GM10266 (cell line): Measurements from ENCODE around the gene GOLGA8B.

Experiments used
- DNase-seq: peaks from one replicate; pipeline ENCODE4 v3.0.0; 2012; ENCODE audit errors: extremely low spot score
- TF ChIP-seq, protein P1 (sequence below): IDR thresholded peaks from 2 replicates; pipeline ENCODE4 v1.5.1; 2012; ENCODE audit warnings: mild to moderate bottlenecking, low read depth; ENCODE audit not compliant: control insufficient read depth, insufficient read depth; ENCODE audit errors: missing control alignments

GOLGA8B gene

DNA sequence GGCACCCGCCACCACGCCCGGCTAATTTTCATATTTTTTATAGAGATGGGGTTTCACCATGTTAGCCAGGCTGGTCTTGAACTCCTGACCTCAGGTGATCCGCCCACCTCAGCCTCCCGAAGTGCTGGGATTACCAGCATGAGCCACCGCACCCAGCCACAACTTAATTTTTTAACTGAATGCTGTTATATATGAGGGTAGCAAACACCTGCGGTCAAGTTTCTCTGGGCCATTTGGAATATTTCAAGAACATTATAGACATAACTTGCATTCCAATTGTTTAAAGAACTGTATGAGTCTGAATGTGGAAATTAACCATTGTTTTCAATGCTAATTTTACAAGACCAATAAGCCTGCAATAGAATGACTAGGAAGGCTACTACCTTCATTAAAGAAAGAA, 35.7 kb upstream of the GOLGA8B start:
- DNase-seq: no peak
- TF ChIP-seq, protein P1, sequence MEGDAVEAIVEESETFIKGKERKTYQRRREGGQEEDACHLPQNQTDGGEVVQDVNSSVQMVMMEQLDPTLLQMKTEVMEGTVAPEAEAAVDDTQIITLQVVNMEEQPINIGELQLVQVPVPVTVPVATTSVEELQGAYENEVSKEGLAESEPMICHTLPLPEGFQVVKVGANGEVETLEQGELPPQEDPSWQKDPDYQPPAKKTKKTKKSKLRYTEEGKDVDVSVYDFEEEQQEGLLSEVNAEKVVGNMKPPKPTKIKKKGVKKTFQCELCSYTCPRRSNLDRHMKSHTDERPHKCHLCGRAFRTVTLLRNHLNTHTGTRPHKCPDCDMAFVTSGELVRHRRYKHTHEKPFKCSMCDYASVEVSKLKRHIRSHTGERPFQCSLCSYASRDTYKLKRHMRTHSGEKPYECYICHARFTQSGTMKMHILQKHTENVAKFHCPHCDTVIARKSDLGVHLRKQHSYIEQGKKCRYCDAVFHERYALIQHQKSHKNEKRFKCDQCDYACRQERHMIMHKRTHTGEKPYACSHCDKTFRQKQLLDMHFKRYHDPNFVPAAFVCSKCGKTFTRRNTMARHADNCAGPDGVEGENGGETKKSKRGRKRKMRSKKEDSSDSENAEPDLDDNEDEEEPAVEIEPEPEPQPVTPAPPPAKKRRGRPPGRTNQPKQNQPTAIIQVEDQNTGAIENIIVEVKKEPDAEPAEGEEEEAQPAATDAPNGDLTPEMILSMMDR: no peak

DNA sequence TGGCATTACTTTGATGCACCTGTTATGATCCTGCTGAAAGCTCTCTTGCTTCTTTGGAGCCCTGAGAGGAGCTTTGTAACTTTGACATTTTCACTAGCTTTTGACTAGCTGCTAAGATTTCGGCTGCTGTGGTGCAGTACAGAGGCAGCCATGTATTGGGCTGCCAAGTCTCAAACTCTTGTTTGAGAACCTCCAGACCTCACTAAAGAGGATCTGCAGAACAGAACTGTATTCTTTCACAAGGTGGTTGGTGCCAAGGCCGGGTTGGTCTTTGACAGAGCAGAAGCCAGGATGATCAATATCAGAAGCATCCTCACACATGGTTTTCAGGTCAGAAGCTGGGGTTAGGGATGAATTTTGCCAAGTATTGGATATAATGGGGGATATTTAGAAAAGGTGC, 34.6 kb upstream of the GOLGA8B start:
- no peak for DNase-seq
- TF ChIP-seq, protein P1: no peak

DNA sequence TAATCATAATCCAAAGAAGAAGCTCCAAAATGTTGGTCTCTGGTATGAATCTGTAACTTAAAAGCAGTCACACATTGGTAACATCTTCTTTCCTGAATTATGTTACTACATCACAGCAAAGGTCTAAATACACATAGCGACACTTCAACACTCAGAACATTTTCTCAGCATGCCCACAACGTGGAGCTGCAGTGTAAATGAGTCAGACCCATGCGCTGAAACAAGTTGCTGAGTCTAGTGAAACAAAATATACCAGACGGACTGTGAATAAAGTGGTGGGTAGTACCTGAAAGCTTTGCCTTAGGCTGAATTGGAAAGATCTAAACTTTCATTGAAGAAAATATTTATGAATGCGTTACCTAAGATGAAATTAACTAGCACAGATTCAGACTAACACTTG, 33.2 kb upstream of the GOLGA8B start:
- no peak for DNase-seq
- TF ChIP-seq, protein P1: no peak

DNA sequence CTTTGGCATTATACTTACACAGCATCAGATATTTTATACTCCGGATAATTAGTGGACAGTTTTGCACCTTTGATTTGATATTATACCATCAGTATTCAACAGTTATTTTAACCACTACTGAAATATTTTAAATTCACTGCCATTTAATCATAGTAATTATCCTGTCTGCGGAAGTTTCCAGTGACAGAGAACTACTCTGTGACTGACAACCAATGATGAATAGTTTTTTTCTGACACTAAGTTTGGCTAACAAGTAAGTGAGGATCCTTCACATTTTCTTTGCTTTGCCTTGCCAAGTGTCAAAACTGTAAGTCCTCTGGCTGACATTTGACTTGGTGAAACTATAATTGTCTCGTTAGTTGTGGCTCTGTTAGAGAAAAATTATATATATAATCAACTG, 30.5 kb upstream of the GOLGA8B start:
- TF ChIP-seq, protein P1: no peak
- DNase-seq: no peak

DNA sequence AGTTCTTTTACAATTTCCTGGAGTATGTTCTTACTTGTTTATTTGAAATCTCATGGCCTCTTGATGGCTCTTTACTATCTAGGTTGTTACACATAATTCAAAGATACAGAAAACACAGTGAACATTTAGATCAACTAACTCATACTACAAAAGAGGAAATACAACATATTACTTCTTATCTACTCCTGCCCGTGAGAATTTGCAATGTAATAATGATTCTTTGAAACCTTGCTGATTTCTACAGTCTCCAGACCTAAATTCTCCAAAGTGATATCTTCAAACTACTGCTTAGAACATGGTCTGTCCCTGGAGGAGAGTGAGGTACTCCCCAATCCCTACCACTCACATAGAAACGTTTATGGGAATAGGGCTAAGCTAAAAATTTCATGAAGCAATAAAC, 29.9 kb upstream of the GOLGA8B start:
- TF ChIP-seq, protein P1: no peak
- no peak for DNase-seq

DNA sequence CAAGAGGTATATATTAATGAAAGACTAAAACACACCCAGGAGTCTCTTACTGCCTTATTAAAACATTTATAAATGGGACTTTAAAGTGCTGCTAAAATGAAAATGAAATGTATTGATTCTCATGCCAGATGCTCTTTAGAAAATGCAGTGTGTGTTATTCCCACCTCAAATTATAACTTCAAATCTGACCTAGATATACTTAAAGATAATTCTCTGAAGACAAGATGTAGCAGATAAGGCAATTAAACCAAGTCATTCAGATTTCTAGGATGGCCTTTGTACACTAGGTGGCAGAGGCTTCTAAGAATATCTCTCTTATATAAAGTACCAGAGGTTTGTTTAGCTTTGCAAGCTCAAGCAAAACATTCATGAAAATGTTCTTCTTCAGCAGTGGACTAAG, 26.9 kb upstream of the GOLGA8B start:
- DNase-seq: no peak

More for the DNA sequence above, 26.9 kb upstream of the GOLGA8B start:
- TF ChIP-seq, protein P1: peak; percentile 35
